ENCODE data around the gene GREB1.

Gene GREB1

DNA sequence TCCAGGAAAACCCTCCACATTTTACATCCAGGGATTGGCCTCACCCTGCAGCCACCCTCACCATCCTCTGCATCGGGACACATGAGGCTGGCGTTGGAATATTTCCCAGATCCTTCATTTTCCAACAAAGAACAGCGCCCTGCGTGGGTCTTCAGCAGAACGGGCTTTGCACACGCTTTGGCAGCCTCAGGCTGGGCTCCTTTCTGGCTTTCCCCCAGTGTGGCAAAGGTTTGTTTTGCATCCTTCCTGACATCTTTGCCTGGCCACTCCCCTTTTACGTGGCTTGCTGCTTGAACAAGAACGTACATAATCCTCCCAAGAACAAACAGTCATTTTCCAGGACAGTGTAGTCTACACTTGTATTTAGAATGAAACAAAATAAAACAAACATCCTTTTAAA, 25.6 kb upstream of the GREB1 start:
- no peak for DNase-seq (ENCODE audit: low read depth in 1 of 2, low spot score in 1 of 2)

DNA sequence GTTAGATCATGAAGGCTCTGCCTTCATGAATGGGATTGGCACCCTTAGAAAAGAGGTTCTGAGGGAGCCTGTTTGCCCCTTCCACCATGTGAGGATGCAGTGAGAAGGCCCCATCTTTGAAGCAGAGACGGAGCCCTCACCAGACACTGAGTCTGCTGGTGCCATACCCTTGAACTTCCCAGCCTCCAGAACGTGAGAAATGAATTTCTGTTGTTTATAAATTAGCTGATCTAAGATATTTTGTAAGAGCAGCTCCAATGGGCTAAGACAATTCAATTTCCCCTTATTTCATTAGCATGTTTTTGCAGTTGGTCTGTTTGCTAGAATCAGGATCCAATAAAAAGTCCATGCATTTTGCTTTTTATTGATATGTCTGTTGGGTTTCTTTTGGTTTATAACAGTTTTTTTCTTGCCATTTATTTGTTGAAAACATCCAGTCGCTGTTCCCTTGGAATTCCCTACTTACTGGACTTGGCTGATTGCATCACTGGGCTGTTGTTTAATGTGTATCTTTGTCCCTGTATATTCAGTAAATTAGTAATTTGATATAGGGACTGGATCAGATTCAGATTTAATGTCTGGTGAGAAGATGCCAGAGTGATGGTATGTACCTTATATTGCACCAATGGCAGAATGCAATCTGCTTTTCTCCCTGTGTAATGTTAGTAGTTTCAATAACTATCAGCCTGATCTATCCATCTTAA, 24.0 kb upstream of the GREB1 start:
- DNase-seq (ENCODE audit: low read depth in 1 of 2, low spot score in 1 of 2): no peak

DNA sequence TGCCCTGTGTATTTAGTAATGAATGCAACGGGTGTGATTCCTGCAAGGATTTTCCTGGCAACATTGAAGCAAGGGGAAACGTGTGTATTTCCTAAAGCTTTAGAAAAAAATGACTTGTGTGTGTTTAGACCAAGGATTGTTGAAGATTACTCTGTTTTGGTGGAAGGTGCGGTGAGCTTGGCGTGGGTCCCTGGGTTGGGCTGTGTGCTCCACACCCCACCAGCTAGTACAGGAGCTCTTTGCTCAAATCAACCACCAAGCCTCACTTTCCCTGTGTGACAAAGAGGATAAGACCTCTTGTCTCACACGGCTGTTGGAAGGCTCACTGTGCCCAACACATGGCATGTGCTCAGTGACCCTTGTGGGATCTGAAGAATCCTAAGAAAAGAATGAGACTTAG, 21.4 kb upstream of the GREB1 start:
- DNase-seq (ENCODE audit: low read depth in 1 of 2, low spot score in 1 of 2): no peak

DNA sequence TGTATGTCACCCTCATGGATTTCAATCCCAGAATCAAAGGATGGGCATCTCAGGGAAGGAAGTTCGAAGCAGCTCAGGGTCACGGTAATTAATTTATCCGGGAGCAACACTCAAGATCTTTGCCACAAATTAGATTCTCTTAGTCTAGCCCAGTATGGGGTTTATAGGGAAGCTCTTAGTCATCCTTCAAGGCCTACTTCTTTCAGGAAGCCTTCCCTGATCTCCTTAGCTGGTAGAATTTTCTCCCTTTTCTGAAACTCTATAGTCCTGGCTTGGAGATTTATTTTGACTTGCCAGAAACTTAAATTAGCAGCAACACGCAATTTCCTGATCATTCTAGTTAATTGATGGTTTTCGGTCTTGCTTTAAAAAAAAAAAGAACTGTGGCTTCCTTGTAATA, 20.5 kb upstream of the GREB1 start:
- DNase-seq (ENCODE audit: low read depth in 1 of 2, low spot score in 1 of 2): no peak

DNA sequence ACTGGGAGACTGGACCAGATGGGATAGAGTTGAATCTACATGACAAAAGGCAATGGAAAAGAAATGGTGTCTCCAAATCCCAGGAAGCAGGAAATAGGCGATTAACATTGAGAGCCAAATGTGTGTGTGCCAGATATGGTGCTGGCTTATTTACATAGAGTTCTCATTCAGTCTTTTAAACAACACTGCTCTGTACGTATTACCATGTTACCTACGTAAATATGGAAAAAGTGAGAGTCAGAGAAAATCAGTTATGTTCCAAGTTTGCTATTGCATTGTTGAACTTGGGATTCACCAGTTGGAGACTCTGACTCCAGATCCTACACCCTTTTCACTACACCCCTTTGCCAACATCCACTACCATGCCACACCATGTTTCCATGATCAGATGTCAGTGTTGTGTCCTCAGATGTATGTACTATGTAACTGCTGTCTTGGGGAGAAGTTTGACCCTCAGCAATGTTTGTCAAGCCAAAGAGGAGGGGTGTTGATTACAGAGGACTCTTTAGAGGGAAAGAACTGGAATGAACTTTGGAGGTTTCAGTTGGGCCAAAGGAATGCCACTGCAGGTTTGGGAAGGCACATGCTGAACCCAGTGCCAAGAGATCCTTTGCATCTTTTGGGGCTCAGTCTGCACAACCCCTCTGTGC, 19.6 kb upstream of the GREB1 start:
- DNase-seq (ENCODE audit: low read depth in 1 of 2, low spot score in 1 of 2): no peak

DNA sequence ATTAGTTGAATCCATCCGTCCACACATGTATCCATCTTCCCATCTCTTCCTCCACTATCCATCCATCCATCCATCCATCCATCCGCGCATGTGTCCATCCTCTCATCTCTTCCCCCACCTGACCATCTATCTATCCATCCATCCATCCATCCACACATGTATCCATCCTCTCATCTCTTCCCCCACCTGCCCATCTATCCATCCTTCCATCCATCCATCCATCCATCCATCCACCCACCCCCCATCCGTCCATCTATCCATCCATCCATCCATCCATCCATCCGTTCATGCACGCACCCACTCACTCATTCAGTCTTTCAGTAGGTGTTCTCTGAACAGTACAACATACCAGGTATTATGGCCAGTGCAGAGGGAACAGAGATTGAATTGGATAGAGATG, 18.9 kb upstream of the GREB1 start:
- DNase-seq (ENCODE audit: low read depth in 1 of 2, low spot score in 1 of 2): no peak

DNA sequence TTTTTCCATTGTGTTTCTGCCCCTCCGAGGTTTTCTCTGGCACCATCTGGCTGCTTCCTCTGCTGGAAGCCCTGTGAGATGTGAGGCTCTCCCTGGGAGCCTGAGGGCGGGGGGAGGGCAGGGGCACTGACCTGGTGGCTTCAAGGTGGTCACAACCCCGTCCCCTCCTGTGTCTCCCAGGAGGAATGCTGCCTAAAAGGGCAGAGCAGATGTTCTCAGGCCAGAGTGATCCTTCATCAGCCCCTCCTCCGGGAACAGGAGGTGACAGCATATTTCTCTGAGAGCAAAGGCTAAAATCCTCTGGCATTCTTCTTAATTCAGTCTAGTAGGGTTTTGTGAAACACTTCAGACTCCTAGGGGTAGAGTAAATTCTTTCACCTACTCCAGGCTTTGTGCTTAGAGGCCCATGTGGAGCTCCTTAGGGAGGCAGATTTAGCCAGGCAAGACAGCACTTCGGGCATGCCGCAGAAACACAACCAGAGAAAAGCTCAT, 18.3 kb upstream of the GREB1 start:
- no peak for DNase-seq (ENCODE audit: low read depth in 1 of 2, low spot score in 1 of 2)

DNA sequence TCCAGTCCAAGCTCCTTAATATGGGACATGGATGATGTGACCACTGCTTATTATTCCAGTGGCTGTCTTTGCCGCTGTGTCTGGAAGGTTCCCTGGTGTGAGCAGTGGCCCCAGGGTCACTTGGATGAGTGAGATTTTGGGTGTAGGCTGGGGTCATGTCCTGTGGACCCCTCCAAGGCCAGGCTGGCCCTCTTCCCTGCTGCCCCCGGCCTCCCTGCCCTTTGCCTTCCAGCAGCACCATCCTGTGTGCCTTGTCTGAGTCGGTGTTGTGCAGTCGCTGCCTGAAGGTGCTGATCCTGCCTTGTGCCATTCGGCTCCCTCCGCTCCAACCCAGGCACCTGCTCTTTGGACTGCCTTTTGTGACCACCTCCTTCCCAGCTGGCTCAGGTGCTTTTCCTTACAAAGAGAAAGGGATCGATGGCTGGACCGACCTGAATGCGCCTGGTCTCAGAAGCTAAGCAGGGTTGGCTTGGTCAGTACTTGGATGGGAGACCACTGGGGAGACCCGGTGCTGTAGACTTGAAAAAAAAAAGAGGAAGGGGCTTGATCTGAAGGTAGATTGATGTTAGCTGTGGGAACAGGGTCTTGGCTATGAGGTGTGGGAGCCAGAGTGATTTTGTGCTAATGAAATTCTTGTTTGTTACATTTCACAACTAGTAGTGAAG, 16.7 kb upstream of the GREB1 start:
- DNase-seq (ENCODE audit: low read depth in 1 of 2, low spot score in 1 of 2): no peak

DNA sequence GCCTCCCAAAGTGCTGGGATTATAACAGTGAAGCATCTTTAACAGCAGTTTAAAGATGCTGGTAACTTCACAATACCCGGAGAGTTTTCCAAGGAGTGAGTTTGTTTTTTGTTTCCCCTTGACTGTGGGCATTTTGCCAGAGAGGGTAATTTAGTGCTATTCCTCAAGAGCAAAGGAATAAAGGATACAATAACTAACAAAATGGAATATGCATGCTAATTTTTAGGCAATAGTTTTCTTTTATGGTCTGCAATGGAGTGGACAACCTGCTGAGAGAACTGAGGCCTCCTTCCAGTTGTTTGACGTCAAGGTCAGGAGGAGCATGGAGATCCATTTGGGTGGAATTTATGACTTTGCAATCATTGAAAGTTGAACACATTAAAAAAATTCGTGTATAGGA, 15.9 kb upstream of the GREB1 start:
- DNase-seq (ENCODE audit: low read depth in 1 of 2, low spot score in 1 of 2): no peak

DNA sequence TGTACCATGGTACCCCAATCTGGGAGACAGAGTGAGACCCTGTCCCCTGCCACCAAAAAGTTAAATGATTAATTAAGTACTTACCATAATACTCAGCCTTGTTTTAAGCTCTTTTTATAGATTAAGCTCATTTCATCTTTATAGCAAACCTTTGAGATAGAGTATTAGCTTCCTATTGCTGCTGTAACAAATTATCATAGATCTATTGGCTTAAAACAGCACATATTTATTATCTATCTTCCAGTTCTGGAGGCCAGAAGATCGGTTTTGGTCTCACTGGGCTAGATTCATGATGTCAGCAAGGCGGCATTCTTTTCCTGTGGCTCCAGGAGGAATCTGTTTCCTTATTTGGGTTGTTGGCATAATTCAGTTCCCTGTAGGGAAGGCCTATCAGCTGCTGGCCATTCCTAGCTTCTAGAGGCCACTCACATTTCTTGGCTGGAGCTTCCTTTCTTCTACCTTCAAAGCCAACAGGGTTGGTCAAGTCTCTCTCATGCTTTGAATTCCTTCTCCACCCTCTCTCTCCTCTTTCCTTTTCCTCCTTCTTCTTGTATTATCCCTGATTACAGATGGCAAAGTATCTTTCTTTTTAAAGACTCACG, 13.7 kb upstream of the GREB1 start:
- no peak for DNase-seq (ENCODE audit: low read depth in 1 of 2, low spot score in 1 of 2)

DNA sequence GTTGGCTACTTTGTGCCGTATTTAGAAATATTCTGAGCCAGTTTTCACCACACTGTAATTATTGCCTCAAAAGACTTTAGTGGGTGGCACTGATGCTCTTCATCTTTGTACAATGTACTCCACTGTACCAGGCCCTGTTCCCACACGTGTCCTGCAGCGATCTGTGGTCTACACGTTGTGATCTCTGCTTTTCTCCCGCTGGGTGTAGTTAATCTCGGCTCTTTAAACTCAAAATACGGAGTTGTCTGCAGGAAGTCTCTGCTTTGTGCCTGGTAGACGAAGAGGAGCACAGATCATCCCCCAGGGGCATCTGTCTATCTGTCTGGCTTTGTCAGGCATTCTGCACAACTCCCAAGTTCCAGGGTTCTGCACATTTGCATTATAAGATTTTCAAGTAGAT, 12.1 kb upstream of the GREB1 start:
- DNase-seq (ENCODE audit: low read depth in 1 of 2, low spot score in 1 of 2): no peak

DNA sequence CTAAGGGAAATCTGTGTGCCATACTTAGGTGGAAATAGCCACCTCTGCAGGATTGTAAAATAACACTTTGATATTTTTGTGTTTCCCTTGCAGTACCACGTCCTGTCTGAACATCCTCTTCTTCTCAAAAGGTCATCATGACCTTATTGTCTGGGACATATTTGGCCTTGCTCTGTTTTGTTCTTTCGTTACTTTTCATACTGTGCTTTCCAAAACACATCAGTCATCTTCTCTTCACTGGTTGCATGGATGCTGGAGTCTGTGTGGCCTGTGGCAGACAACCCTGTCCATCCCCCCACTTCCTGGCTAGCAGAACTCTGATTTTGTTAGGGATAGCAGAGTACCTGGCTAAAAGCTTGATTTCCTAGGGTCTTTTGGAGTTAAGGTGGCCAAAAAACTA, 9.4 kb upstream of the GREB1 start:
- DNase-seq (ENCODE audit: low read depth in 1 of 2, low spot score in 1 of 2): no peak

DNA sequence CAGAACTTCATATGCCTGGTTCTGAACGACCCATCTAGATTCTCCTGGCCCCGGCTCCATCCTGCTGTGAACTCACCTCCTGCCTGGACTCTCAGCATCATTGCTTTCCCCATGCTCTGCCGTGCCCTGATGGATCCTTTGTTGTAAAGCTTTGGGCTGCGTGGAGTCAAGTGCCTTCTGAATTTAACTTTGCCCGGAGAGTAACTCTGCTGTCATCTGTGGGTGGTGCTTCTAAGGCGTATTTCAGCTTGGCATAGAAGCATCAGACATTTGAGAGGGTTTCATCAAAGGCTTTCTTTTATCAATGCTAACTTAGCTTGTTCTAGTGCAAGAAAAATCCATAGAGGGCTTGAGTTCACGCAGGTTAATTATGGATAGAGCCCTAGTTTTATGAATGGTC, 8.1 kb upstream of the GREB1 start:
- no peak for DNase-seq (ENCODE audit: low read depth in 1 of 2, low spot score in 1 of 2)

DNA sequence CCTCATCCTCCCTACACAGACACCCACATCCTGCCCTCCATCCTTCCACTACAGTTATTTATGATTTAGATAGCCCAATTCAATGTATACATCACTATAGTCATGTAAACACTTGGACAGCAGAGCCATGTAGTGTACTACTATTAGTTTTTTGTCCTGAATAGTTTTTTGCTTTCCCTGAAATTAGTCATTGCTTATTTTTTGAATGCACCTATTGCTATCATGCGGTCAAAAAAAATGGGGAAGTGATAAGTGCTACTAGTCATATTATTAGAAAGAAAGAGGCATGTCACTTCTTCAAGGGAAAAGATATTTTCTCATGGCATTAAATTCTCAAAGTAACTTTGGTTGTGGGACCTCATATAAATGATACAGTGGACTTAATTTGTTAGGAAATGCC, 6.8 kb upstream of the GREB1 start:
- no peak for DNase-seq (ENCODE audit: low read depth in 1 of 2, low spot score in 1 of 2)

DNA sequence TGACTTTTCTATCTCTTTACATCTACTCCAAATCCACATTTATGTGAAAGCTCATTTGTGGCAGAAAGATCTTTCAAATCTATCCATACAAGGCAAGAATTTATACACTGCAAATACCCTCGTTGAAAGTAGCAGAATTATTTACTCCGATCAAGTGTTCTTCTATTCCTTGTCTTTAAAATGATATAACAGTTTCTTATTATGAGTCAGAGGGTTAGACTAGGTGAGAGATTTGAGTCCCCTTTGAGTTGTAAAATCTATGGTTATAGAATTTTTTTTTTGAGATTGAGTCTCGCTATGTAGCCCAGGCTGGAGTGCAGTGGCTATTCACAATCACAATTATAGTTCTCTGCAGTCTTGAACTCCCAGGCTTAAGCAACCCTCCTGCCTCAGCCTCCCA, 5.6 kb upstream of the GREB1 start:
- DNase-seq (ENCODE audit: low read depth in 1 of 2, low spot score in 1 of 2): no peak

DNA sequence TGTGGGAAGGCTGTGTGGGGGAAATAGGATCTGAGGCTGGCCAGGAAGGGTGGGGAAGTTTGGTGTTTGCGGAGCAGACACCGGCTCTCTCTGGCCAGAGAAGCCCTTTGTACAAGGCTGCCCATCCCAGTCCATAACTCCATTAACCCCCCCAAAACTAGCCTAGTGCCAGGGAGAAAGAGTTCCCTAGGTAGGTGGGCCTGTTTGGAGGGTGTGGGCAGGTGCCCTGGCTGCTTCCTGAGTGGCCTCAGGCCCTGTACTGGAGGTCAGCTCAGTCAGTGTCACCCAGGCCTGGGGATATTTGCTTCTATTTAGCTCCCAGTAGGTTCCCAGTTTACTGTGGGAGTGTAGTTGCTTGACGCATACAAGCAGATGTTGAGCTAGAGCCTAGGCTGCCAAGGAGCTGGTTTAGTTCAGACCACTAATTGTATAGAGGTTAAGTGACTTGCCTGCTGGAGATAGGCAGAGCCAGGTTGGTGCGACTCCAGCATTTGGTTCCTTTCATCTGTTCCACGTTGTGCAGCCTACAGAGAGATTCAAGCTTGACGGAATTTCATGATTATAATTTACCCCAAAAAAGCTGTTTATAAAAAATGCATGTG, 2.9 kb upstream of the GREB1 start:
- DNase-seq (ENCODE audit: low read depth in 1 of 2, low spot score in 1 of 2): no peak

DNA sequence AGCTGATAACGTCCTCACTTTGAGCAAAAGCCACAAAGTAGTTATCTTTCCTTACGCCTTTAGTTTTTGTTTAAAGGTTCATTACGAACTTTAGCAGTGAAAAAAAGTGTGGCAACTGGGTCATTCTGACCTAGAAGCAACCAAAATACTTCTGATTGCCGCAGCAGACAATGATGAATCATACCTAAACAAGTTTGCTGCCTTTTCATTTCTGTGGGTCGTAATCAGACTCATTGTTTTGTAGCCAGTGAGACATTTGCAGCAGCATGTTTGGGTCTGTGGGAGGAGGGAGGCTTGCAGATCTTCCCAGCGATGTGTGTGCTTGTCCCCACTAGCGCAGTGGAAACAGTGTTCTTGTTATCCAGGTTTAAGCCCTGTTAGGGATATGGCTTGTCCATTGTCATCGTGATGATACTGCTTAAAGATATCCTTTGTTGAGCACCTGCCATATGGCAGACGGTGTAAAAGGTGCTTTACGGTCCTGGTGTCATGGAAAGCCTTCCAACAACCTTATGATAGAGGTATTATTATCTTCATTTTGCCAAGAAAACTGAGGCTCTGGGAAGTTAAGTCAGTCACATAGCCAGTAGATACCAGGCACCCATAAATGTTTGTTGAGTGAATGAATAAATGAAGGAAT, 1.3 kb upstream of the GREB1 start:
- DNase-seq (ENCODE audit: low read depth in 1 of 2, low spot score in 1 of 2): no peak

DNA sequence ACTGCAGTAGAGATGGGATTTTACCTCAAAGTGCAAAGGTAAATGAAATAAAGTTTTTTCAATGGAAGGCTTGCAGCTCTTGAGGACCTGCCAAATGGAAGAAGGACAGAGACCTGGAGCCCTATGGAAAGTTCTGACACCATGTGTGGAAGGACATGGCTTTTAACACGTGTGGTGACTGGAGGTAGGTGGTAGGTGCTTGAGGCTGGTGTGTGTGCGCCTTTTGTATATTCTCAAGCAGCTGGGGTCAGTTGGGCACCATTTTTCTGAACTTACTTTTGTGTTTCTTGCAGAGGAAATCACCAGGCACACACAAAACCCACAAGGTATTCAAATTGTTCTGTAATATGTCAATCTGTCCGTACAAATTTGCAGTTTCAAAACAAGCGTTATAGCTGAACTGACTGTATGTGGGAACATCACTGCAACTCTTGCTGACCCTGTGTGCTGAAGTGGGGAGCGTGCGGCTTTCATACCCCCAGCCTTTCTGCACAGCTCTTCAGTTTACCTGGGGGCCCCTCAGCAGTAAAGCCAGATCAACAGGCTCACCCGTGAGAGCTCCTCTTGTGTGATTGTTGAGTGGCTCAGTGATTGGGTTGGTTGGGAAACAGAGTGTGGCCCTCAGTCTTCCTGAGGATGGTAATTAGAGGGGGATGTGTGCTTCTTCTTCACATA, 363 bp downstream of the GREB1 start:
- DNase-seq (ENCODE audit: low read depth in 1 of 2, low spot score in 1 of 2): no peak

DNA sequence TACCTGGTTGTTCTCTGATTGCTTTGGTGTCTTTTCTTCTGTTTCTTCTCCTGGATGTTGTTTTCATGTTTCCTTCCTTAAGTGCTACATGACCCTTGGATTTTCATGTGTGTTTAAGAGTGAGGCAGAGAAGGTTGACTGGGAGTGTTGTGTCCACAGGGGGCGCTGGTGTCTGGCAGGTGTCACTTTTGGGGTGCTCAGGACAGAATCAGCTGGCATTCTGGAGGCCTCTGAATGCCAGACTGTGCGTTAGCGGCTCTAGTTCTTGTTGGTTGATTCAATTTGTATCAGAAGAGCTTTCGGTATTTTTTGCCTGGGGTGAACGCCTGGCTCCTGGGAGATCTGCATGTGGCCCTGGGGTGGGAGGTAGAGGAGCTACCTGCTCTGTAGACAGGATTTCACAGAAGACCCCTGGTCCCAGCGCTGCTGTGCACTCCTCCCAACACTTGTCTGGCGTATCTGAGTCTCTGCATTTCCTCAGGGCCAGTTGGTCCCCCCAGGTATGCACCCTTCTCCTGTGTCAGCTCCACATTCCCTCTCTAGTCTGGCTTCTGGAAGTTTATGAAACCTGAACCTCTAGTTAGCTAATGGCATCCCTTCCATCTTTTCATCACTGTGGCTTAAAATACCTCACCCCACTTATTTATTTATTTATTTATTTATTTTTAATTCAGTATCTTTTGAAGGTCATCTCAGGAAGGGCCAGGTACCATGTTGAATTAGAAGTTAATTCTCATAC, 1.1 kb downstream of the GREB1 start:
- no peak for DNase-seq (ENCODE audit: low read depth in 1 of 2, low spot score in 1 of 2)

DNA sequence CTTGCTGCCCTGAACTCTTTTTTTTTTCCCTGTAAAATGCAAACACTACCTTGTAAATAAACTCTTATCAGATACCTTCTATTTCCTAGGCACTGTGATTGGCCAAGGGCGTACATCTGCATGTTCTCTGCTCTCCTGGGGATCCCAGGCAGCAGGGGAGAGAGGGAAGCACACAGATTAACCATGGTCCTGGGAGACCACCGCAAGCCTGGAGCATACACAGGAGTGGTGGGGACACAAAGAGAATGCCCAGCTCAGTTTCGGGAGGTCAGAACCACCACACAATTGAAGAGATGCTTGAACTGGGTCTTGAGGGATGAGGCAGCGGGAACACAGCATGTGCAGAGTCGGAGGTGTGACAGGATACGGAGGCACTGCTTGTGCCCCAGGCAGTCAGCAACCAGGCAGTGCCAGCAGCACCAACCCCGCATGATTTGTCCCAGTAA, 2.1 kb downstream of the GREB1 start:
- no peak for DNase-seq (ENCODE audit: low read depth in 1 of 2, low spot score in 1 of 2)
